SK-N-DZ (cell line): ENCODE results near the gene UHRF1.
"Not testable (repeated sequence)": the region's sequence is repeated elsewhere in the genome, so short reads cannot be mapped to it uniquely, and the experiment has no call there.

ENCODE experiments used
- DNase-seq: peaks from one replicate; pipeline ENCODE4 v3.0.0-alpha.2; 2015; ENCODE audit warnings: low spot score

Gene UHRF1

DNA sequence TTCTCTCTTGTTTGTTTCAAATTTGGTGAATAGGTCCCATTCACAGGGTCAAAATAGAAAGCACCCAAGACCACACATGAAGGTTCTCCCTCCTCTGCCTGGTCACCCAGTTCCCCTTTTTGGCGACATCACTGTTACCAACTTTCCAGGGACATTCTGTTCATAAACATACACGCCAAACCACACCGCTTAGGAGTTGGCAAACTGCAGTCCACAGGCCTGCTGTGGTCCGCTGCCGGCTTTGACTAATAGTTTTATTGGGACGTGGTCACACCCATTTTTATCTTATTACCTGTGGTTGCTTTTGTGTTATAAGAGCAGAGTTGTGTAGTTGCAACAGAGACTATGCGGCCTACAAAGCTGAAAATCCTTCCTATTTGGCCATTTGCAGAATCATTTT is 24.2 kb downstream of the UHRF1 start:
- DNase-seq: no peak

DNA sequence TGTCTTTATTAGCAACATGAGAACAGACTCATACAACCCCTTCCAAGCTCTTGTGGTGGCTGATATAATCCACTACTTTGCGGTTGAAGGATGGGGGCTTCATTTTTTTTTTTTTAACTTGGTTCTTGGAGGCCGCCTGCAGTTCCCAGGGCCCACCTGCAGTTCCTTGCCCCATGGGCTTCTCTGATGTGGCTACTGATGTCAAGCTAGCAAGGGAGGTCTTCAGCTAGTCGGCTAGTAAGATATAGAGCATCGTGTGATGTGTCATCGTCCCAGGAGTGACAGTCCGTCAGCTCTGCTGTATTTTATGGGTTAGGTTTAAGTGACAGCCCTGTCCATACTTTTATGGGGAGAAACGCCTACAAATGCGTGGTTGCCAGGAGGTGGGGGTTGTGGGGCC is 26.1 kb downstream of the UHRF1 start:
- DNase-seq: no peak

DNA sequence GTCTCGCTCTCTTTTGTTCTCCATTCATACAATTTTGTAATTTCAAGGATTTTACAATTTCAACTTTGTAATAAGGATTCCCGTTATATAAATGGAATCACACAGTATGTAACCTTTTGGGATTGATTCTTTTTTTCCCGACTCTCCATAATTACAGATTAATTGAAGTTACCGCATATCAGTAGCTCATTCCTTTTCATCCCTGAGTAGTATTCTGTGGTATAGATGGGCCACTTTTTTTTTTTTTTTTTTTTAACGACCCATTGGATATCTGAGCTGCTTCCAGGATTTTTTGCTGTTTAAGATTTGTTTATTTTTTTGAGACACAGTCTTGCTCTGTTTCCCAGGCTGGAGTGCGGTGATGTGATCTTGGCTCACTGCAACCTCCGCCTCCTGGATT is 27.8 kb downstream of the UHRF1 start:
- no peak for DNase-seq

DNA sequence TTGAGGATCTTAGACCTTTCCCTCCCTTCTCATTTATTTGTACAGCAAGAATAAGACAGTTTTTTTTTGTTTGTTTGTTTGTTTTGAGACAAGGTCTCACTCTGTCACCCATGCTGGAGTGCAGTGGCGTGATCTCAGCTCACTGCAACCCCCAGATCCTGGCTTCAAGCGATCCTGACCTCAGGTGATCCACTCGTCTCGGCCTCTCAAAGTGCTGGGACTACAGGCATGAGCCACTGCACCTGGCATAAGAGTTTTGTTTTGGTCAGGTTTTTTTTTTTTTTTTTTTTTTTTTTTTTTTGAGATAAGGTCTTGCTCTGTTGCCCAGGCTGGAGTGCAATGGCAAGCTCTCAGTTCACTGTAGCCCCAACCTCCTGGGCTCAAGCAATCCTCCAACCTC is 29.2 kb downstream of the UHRF1 start:
- not testable (repeated sequence) for DNase-seq

DNA sequence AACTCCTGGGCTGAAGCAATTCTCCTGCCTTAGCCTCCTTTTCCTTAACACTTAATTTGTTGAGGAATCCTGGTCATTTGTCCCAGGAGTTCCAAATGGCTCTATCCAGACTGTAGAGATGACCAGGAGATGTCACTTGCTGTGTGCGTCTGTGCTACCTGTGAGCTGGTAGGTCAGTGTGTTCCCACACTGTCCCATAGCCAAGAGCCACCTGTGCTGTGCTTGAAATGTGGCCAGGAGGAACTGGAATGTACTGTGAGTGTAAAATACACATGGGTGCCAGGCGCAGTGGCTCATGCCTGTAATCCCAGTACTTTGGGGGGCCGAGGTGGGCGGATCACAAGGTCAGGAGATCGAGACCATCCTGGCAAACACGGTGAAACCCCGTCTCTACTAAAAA is 30.2 kb downstream of the UHRF1 start:
- no peak for DNase-seq

DNA sequence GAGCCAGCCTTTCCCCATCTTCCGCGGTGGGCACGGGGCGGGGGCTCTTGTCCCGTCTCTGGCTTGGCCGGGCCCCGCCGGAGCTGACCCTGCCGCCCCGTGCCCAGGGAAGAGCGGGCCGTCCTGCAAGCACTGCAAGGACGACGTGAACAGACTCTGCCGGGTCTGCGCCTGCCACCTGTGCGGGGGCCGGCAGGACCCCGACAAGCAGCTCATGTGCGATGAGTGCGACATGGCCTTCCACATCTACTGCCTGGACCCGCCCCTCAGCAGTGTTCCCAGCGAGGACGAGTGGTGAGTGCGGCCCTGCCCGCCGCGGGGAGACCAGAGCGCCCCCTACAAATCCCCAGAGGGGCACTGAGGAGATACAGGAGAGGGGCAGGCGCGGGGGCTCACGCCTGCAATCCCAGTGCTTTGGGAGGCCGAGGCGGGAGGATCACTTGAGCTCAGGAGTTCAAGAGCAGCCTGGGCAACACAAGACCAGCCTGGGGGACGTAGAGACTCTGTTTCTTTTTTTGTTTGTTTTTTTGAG is 32.4 kb downstream of the UHRF1 start:
- not testable (repeated sequence) for DNase-seq

DNA sequence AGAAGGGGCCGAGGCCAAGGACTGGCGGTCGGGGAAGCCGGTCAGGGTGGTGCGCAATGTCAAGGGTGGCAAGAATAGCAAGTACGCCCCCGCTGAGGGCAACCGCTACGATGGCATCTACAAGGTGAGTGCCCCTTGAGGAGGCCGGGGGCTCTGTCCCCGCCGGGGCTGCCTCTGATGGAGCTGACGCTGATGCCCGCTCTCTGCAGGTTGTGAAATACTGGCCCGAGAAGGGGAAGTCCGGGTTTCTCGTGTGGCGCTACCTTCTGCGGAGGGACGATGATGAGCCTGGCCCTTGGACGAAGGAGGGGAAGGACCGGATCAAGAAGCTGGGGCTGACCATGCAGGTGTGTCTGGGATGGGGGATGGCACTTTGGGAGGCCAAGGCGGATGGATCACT is 41.3 kb downstream of the UHRF1 start:
- DNase-seq: not testable (repeated sequence)

DNA sequence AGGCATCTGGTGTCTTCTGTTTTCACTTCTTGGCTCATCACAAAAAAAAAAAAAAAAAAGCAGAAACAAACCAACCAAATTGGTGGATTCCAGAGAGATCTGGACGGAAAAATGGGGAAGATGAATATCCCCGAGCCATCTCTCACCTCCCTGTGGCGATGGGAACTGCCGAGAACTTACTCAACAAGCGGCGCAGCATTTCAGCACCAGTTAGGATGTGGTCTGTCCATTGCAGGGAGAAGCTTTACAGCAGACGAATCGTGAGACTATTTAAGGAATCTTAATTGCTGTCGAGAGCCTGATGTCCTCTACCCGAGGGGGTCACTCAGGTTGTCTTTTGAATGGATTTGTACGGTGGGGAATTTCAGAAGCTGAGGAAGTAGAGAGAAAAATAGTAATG is 42.4 kb downstream of the UHRF1 start:
- DNase-seq: no peak

DNA sequence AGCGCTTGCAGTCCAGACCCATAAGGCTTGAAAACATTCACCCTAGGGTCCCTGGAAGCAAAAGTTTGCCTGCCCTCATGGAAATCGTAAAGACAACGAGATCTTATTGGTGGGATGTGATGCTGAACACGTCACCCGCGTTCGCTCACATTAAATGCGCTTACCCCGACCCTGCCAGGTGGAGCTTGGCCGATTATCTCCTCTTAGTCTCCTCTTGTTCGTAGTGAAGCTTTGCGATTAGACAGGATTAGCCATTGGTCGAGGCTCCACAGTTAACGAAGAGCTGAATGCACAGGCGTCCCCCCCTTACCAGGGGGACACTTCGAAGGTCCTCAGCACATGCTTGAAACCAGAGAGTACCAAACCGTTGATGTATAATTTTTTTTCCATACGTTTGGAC is 43.6 kb downstream of the UHRF1 start:
- no peak for DNase-seq

DNA sequence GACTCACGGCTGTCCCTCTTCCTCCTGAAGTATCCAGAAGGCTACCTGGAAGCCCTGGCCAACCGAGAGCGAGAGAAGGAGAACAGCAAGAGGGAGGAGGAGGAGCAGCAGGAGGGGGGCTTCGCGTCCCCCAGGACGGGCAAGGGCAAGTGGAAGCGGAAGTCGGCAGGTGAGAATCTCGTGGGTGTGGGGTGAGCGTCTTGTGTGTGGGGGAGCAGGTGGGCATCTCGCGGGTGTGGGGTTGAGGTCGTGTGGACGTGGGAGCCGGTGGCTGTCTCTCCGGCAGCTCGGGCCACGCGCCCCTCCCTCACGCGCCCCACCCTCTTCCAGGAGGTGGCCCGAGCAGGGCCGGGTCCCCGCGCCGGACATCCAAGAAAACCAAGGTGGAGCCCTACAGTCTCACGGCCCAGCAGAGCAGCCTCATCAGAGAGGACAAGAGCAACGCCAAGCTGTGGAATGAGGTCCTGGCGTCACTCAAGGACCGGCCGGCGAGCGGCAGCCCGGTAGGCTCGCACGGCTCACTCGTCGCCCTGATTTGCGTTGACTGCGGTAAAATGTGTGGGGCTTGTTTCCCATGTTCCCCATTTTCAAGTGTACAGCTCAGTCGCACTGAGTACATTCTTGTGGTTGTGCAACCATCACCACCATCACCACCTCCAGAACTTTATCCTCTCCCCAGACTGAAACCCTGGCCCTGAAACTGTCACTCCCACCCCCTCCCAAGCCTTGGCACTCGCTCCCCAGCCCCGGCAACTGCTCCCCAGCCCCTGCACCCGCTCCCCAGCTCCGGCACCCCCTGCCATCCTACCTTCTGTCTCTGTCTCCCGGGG is 45.2 kb downstream of the UHRF1 start:
- DNase-seq: not testable (repeated sequence)

DNA sequence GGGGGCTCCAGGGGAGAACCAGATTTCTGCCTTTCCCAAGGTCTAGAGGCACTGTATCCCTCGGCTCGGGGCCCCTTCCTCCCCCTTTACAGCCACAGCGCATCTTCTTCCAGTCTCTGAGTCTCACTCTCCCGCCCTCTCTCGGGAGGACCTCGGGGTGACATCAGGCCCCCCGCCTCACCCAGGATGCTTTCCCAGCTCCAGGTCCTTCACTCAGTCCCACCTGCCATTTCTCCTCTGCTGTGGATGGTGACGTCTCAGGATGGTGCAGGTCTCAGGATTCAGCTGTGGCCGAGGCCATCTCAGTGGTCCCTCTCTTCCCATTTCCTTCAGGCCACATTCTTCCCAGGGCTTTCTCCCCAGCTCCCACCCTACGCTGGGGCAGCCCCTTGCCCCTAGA is 46.0 kb downstream of the UHRF1 start:
- no peak for DNase-seq

DNA sequence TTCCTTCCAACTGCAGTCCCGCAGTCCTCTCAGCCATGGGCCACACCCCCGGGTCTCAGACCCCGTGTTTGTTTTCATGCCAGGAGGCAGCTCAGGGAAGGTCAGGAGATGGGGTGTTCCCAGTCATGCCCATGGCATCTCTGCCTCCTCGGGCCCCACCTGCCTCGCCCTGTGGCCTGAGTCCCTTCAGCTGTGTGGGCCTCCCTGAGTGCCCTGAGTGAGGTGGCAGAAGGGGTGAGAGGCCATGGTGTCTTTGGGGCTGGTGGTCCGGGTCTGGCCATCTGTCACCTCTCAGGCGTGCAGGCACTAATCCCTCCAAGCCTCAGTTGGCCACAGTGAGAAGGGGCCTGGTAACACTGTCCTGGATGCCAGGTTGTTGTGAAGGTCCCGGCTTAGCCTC is 48.7 kb downstream of the UHRF1 start:
- DNase-seq: no peak

DNA sequence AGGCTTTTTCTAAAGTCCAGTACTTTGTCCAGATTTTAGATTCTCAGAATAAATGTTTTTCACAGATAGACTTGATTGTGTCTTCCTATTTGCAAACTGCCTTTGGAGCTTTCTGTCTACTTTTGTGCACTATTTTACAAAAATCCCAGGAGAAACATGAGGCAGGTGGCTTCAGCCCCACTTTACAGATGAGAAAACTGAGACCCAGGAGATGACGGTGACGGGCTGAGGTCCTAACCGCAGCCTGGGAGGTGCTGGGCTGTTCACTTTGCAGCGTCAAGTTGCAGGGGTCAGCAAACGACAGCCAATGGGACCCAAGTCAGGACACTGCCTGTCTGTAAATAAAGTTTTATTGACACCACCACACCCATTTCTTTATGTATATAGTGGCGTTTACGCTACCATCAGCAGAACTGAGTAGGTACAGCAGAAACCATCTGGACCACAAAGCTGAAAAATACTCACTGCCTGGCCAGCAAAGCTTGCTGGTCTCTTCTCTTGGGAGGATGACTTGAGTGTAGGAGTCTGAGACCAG is 52.9 kb downstream of the UHRF1 start:
- no peak for DNase-seq

DNA sequence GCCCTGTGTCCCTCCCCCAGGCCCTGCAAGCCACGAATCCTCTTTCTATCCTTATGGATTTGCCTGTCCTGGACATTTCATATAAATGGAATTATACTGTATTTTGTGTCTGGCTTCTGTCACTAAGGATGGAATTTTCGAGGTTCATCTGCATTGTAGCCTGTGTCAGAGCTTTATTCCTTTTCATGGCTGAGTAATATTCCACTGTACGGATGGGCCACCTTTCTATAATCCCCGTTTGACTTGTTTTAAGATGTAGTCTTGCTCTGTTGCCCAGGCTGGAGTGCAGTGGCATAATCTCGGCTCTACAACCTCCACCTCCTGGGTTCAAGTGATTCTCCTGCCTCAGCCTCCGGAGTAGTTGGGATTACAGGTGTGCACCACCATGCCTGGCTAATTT is 55.8 kb downstream of the UHRF1 start:
- DNase-seq: no peak

DNA sequence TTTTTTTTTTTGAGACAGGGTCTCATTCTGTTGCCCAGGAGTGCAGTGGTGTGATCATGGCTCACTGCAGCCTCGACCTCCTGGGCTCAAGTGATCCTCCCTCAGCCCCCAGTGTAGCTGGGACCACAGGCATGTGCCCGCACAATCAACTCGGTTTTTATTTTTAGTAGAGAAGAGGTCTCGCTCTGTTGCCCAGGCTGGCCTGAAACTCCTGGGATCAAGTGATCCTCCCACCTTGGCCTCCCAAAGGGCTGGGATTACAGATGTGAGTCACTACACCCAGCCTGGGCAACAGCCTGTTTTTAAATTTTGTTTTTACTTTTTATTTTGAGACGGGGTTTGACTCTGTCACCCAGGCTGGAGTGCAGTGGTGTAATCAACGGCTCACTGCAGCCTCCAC is 57.3 kb downstream of the UHRF1 start:
- DNase-seq: no peak

DNA sequence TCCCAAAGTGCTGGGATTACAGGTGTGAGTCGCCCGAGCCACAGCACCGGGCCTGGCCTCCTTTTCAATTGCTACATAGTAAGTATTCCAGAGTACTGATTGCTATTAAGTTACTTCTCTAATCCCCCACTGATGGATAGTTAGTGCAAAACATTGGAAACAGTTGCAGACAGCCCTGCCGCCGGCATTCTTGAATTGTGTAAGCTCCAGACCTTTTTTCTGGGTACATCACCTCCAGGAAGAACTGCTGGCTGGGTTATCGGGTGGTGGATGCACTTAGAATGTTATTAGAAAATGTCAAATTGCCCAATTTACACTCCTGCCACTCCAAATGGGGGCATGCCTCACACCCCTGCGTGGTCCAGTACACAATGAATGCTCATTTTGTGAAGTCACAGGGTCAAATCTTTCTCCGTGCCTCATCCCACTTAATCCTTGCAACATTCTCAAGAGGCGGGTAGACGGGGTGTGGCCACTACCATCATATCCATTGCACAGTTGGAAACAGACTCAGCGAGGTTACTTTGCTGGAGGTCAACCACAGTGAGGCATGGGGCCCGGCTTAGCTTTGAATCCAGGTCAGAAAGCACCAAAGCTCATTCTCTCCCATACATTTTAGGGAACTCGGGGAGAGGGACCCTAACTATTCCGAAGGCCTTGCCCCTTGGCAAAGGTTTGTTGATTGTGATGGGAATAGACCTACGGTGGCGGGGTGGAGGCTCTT is 58.6 kb downstream of the UHRF1 start:
- no peak for DNase-seq

DNA sequence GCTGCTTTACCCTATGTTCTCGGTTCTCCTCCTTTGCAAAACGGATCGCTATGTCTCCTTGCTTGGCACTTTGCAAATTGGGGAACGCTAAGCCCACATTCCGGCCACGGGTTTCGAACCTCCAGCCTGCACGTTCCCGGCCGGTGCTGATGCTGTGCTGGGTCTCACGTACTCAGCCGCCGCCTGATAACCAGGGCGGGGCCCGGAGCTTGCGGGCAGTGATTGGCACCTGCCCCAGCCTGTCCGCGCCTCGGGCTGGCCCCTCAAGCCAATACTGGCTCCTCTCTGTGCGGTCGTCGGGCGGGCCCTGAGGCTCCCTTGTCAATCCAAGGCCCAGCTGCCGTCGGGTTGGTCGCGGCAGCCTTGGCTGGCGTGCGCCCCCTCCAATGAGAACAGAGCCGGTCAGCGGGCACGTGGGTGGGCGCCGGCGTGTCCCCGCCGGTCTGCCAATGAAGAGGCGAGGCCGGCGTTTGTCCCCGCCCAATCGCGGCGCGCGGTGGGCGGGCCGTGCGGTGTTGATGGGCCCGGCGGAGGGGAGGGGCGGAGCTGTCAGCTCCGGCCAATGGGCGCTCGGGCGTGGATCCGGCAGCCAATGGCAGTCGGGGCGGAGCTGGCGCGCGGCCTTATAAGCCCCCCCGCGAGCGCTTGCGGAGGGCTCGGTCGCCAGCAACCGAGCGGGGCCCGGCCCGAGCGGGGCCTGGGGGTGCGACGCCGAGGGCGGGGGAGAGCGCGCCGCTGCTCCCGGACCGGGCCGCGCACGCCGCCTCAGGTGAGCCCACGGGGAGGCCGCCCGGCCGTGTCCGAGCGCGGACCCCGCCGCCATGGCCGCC is 59.4 kb downstream of the UHRF1 start, which contains the start of gene KDM4B:
Gene KDM4B (plus strand): TSS at position 652 of the 830 bp plus-strand sequence. CDS start 63,778 bp downstream, outside the sequence.
- peak; percentile 99 for DNase-seq

DNA sequence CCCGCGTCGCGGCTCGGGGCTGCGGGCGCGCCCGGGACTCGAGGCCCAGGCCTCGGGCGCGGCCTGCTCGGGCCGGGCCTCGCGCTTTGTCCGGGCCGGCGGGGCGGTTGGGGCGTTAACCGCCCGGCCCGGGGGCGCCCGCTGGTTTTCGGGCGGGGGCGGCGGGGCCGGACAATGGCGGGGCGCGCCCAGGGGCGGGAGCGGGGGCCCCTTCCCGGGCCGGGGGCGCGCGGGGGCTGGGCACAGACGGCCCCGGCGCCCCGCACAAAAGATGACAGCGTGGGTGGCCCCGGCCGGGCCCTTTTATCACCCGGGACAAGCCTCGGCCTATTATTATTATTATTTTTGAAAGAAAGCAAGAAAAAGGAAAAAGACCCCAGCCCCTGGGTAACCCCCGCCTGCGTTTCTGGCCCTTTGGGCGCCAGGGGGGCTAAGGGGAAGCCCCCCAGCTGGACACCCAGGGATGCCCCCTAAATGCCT is 60.0 kb downstream of the UHRF1 start:
- DNase-seq: no peak

DNA sequence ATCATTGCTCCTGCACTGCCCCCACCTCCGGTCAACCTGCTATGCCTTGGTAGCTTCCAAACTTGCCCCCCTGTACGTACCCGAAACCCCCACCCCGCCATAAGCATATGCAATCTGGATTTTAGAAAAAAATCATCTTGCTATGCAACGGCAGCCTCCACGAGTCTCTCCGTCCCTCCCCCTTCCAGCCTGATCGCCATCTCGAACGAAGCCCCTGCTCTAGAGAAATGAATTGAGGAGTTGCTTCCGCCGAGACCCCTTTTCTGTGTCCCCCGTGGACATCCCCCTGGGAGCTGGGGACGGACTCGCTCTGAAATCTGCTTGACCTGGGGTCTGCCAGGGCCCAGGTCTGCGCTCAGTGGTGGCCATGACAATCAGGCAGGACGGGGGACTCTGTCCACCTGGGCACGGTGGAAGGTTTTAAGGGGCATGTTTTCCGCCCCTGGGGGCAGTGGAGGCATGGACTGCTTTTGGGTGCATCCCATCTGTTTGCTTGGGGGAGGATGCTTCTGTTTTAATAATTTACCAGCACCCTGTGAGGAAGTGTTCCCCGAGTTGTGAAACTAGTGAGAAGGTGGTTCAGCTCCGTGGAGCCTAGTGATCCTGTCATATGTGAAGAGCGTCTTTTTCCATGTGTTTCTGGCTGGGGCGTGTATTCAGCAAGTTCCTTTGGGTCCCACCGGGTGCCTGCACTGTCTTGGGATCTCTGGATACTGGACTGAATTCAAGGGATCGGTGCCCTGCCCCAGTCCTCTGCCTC is 60.7 kb downstream of the UHRF1 start:
- no peak for DNase-seq

DNA sequence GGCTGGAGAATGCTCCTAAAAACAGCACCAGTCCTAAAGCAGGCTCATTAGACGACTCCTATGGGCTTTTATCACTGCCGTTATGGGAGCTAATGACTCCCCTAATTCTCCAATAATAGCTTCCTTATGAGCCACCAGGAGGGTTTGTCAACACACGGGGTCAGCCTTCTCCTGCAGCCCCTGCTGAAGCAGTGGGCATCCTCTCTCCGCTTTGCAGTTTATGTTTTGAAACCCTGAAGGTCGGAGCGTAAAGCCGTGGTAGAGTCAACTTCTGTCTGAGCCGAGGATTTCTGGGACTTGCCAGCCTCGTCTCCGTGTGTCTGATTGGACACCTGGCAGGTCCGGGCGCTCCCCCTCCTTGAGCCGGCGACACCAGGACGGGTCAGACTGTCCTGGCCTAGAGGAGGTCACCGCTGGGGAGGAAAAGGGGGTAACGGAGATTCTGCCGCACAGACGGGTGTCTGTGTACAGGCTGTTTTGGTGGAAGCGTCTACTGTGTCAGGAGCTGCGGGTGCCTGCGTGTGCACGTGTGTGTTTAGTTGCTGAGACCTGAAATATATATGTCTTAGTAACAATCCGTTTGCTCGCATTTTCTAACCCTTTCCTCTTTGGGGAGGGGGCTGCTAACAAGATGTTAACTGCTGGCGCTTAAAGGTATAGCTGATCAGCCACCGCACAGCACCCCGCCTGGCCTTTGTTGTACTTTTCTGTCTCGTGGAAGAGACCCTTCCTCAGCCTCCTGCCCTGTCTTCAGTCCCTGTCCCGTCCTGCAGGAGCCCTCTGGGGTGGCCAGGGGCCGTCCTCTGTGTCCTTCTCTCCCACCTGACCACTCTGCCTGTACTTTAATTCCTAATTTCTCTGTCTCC is 61.5 kb downstream of the UHRF1 start:
- no peak for DNase-seq
